Raji (cell line): ENCODE measurements around the gene ZCWPW2.

Experiments
- POLR2A ChIP-seq: IDR thresholded peaks from 2 replicates; pipeline ENCODE4 v1.6.1; 2011; ENCODE audit warnings: low read depth, low read length, control low read depth; ENCODE audit not compliant: insufficient read depth

ZCWPW2 gene

GRCh38 chr3:28502397-28502937 lies 153.9 kb downstream of the ZCWPW2 start:
- TF ChIP-seq POLR2A = no peak

DNA sequence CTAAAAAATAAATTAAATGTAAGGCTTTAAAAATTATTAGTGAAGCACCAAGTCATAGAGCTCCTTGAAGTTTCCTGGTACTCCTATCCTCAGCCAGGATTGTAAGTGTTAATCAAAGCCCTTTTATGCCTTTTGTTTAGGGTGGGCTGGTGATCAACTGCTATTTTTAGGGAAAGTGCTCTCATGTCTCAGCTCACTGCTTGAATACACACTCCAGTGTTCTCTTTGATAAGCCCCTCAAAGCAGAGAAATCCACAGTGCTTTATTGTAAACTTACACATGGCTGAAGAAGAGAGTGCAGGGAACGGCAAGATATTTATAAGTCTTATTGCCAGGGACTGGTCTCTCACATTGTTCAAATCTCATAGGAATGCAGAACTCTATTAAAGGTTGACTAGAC lies 156.5 kb downstream of the ZCWPW2 start:
- TF ChIP-seq POLR2A = no peak

DNA sequence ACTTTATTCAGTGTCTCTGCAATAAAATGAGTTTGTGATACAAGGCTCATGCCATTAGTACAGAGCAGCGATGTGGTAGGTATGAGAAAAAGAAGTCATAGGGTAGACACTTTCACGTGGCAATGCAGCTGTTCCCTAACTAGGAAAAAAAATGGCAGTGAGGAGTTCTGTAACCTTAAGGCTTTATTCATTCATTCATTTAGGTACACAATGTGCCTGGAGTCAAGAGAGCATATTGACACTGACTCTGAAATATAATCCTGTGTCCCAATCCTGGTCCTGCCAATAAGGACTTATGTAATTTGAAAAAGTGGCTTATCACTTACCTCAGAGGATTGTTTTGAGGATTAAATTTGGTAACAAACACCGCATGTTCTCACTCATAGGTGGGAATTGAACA lies 173.1 kb downstream of the ZCWPW2 start:
- no peak for TF ChIP-seq POLR2A

DNA sequence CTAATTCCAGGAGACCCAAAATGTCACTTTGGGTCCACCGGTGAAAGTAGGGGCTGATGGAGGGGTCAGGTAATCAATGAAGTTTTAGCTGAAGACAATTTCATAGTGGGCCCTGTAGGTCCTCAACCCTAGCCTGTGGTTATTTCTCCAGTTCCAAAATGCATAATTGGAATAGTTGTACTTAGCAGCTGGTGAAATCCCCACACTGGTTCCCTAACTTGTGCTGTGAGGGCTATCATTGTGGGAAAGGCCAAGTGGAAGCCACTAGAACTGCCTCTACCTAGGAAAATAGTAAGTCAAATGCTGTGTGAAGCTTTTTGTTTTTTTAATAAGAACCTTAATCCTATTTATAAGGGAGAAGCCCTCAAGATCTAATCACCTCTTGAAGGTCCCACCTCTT lies 193.8 kb downstream of the ZCWPW2 start:
- no peak for TF ChIP-seq POLR2A

- TF ChIP-seq POLR2A = no peak
These were observed 195.7 kb downstream of the ZCWPW2 start for GRCh38 chr3:28544236-28544635.

DNA sequence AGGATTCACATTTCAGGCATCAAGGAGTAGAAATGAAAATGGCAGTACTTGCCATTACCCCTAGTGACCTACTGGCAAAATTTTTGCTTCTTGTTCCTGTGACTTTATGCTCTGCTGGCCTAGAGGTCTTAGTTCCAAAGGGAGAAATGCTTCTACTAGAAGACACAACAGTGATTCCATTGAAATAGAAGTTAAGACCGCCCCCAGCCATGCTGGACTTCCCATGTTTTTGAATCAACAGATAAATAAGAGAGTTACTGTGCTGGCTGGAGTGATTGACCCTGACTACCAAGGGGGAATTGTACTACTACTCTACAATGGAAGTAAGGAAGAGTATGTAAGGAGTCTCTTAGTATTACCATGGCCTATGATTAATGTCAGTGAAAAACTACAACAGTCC lies 196.3 kb downstream of the ZCWPW2 start:
- TF ChIP-seq POLR2A = no peak

DNA sequence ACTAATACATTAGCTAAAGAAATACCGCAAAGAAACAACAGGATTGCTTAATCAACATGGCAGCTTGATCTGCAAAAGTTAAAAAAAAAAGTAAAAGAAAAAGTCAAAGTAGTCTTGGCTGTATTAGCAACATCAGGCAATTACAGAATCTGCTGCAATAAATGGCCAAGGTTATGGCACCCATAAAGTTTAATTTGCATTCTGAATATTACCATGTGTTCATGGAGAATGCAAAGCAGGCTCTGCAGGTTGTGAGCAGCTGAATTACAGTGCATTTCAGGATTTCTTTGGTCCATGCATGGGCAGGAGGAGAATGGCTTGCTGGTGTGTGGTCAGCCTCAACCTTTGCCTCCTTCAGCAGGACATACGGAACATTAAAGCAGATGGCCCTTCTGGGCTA lies 199.2 kb downstream of the ZCWPW2 start:
- no peak for TF ChIP-seq POLR2A

- no peak for TF ChIP-seq POLR2A
These were observed 204.7 kb downstream of the ZCWPW2 start for GRCh38 chr3:28553175-28553574.

- TF ChIP-seq POLR2A = no peak
These were observed 207.7 kb downstream of the ZCWPW2 start for GRCh38 chr3:28556195-28556594.

GRCh38 chr3:28564211-28564610 lies 215.7 kb downstream of the ZCWPW2 start:
- no peak for TF ChIP-seq POLR2A

- no peak for TF ChIP-seq POLR2A
These were observed 220.8 kb downstream of the ZCWPW2 start for GRCh38 chr3:28569357-28569756.

- TF ChIP-seq POLR2A = no peak
These were observed 225.5 kb downstream of the ZCWPW2 start for GRCh38 chr3:28574036-28574435.

GRCh38 chr3:28575100-28575745 lies 226.7 kb downstream of the ZCWPW2 start:
- no peak for TF ChIP-seq POLR2A
